Spinal cord (tissue), 10 donors: ENCODE results near the gene PRKAR2B. TPM values are rescaled to one million over a fixed set of nuclear protein-coding genes. Genes with fewer than 3 reads are reported as not detected.
A peak's percentile ranks its signal among the peaks of the same experiment; 100 is the strongest.

ENCODE experiments used
- DNase-seq, 6 donors: peaks; one replicate each; pipeline versions ENCODE4 v3.0.0 to v3.0.0-alpha.2; 2013 to 2015; ENCODE audit warnings: low spot score in 6 of 6, low read depth in 4 of 6
- H3K27ac ChIP-seq: one replicate; pipeline ENCODE4 v1.5.1; 2013; ENCODE audit warnings: low read depth, low read length, control low read depth
- H3K27me3 ChIP-seq: one replicate; pipeline ENCODE4 v1.6.1; 2013; ENCODE audit warnings: low read length; ENCODE audit not compliant: control insufficient read depth, insufficient read depth
- H3K36me3 ChIP-seq: one replicate; pipeline ENCODE4 v1.6.1; 2013; ENCODE audit warnings: low read length; ENCODE audit not compliant: control insufficient read depth, insufficient read depth
- H3K4me1 ChIP-seq: one replicate; pipeline ENCODE4 v1.6.1; 2013; ENCODE audit warnings: low read length; ENCODE audit not compliant: control insufficient read depth, insufficient read depth
- H3K4me3 ChIP-seq: one replicate; pipeline ENCODE4 v1.5.1; 2013; ENCODE audit warnings: low read depth, low read length, control low read depth
- H3K9me3 ChIP-seq: one replicate; pipeline ENCODE4 v1.6.1; 2013; ENCODE audit warnings: low read length; ENCODE audit not compliant: control insufficient read depth, insufficient read depth
- WGBS: methylation state at CpG from one replicate; pipeline ENCODE4 v1.1.5; 2013; ENCODE audit warnings: missing lambda C conversion rate; ENCODE audit not compliant: insufficient coverage; 5-methylcytosine and 5-hydroxymethylcytosine counted together
- polyA plus RNA-seq, 2 donors: library from polyadenylated mRNA; unstranded; fragments of 120-200 nt; gene quantifications; one replicate each; pipeline ENCODE4 v1.2.1, GENCODE V29; 2013; ENCODE audit not compliant: insufficient read length in 2 of 2
- total RNA-seq, 2 donors: library from RNA; depleted of rRNA in 1 of 2; stranded (reverse); fragments of 120-200 nt in 1 of 2; fragments of >200 nt in 1 of 2; gene quantifications; one replicate each; pipeline versions ENCODE4 v1.2.3 to v1.2.4, GENCODE V29; 2013 to 2014
- donor health status: healthy.

The PRKAR2B gene
- total and polyA plus RNA-seq, 4 donors, result 22.2 to 96.0 (median 70.9) TPM

GRCh38 chr7:107161415-107161814 lies 116.9 kb downstream of the PRKAR2B start:
- Histone ChIP-seq H3K27me3 (no peaks in the 10 kb centered on the region), H3K9me3 (no peaks in the 10 kb centered on the region), H3K36me3 (no peaks in the 10 kb centered on the region), H3K4me1 (no peaks in the 10 kb centered on the region), H3K27ac (no peak overlapping the region), H3K4me3 (no peak overlapping the region)
- WGBS, result no CpG with 5 or more reads among the region's 3 CpGs
- DNase-seq, result no peak

- Histone ChIP-seq H3K27me3 (no peaks in the 10 kb centered on the region), H3K4me3 (no peak overlapping the region), H3K27ac (no peak overlapping the region), H3K36me3 (no peaks in the 10 kb centered on the region), H3K9me3 (no peaks in the 10 kb centered on the region), H3K4me1 (no peaks in the 10 kb centered on the region)
- no CpG with 5 or more reads among the region's 5 CpGs for WGBS
- no peak for DNase-seq
These were observed 118.0 kb downstream of the PRKAR2B start for GRCh38 chr7:107162475-107162874.

GRCh38 chr7:107164092-107164491 lies 119.6 kb downstream of the PRKAR2B start:
- Histone ChIP-seq H3K27me3 (no peaks in the 10 kb centered on the region), H3K4me3 (no peak overlapping the region), H3K4me1 (peaks cover 6% of the 10 kb centered on the region), H3K27ac (no peak overlapping the region), H3K36me3 (no peaks in the 10 kb centered on the region), H3K9me3 (no peaks in the 10 kb centered on the region)
- no peak for DNase-seq
- no CpG with 5 or more reads among the region's 2 CpGs for WGBS

GRCh38 chr7:107165341-107165740 lies 120.8 kb downstream of the PRKAR2B start:
- Histone ChIP-seq H3K27me3 (no peaks in the 10 kb centered on the region), H3K9me3 (no peaks in the 10 kb centered on the region), H3K4me3 (no peak overlapping the region), H3K4me1 (peaks cover 6% of the 10 kb centered on the region), H3K36me3 (no peaks in the 10 kb centered on the region), H3K27ac (no peak overlapping the region)
- WGBS, result 18% methylated on average over 1 of the region's 3 CpGs
- no peak for DNase-seq

- no peak for DNase-seq
- no CpG with 5 or more reads among the region's 5 CpGs for WGBS
- H3K27ac ChIP-seq, result peak overlapping the region; percentile 97
These were observed 122.4 kb downstream of the PRKAR2B start for GRCh38 chr7:107166736-107167426.

GRCh38 chr7:107167483-107168232 lies 123.2 kb downstream of the PRKAR2B start:
- 0% methylated on average over 14 of the region's 15 CpGs for WGBS
- H3K4me1 ChIP-seq, result peaks cover 14% of the 10 kb centered on the region
- no peaks in the 10 kb centered on the region for H3K36me3 ChIP-seq
- H3K27me3 ChIP-seq, result no peaks in the 10 kb centered on the region
- peak overlapping the region; percentile 97 for H3K27ac ChIP-seq
- peak; percentile 33 to 84 (median 54) for DNase-seq
- peak overlapping the region; percentile 79 for H3K4me3 ChIP-seq
- no peaks in the 10 kb centered on the region for H3K9me3 ChIP-seq

More at GRCh38 chr7:107166736-107167426, 122.4 kb downstream of the PRKAR2B start:
- Histone ChIP-seq H3K36me3 (no peaks in the 10 kb centered on the region), H3K4me3 (peak overlapping the region; percentile 79), H3K27me3 (no peaks in the 10 kb centered on the region), H3K9me3 (no peaks in the 10 kb centered on the region), H3K4me1 (peaks cover 14% of the 10 kb centered on the region)

- Histone ChIP-seq H3K4me3 (peak within 1 kb of the TSS; percentile 87), H3K36me3 (no peaks in the 10 kb centered on the region), H3K4me1 (peaks cover 14% of the 10 kb centered on the region), H3K27ac (peak within 1 kb of the TSS; percentile 100), H3K9me3 (no peaks in the 10 kb centered on the region), H3K27me3 (no peaks in the 10 kb centered on the region)
- DNase-seq, result peak; percentile 100
- under 1% methylated on average over 38 of the region's 44 CpGs for WGBS
These were observed 124.0 kb downstream of the PRKAR2B start, which contains the start of gene HBP1 for GRCh38 chr7:107168233-107169119. Gene HBP1, plus strand, starts transcription at chr7:107169003. Its CDS starts 10,891 bp downstream, at chr7:107179894.

- 0% methylated on average over 70 of the region's 73 CpGs for WGBS
- DNase-seq, result peak; percentile 90 to 98 (median 95)
- H3K36me3 ChIP-seq, result no peaks in the 10 kb centered on the region
- H3K27me3 ChIP-seq, result no peaks in the 10 kb centered on the region
- peak overlapping the region; percentile 87 for H3K4me3 ChIP-seq
- no peaks in the 10 kb centered on the region for H3K9me3 ChIP-seq
- H3K4me1 ChIP-seq, result peaks cover 14% of the 10 kb centered on the region
- H3K27ac ChIP-seq, result peak overlapping the region; percentile 100
These were observed 124.9 kb downstream of the PRKAR2B start for GRCh38 chr7:107169120-107170050.
